Measurements from ENCODE around the gene ARL15.

DNA sequence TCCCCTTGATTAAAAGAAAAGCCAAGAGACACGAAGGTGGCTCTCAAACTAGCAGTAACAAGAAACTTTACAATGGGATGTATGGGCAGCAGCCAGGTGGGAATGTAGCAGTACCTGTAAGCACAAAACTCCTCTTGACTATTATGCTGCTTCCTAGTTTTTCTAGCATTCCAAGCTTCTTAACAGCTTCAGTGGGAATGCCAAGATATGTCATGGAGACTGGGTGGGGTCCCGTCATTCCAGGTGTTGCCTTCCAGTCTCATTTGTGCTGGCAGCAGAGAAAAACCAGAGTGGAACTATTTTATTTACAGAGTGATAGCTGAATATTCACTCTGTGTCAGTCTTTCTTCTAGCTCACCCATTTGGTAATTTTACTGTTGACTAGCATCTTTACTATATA, 236.6 kb downstream of the ARL15 start:
- TF ChIP-seq SPI1 (IDR thresholded peaks at IDR 0.05; ENCODE audit: borderline replicate concordance, low read depth) = no peak
- TF ChIP-seq, protein P1, sequence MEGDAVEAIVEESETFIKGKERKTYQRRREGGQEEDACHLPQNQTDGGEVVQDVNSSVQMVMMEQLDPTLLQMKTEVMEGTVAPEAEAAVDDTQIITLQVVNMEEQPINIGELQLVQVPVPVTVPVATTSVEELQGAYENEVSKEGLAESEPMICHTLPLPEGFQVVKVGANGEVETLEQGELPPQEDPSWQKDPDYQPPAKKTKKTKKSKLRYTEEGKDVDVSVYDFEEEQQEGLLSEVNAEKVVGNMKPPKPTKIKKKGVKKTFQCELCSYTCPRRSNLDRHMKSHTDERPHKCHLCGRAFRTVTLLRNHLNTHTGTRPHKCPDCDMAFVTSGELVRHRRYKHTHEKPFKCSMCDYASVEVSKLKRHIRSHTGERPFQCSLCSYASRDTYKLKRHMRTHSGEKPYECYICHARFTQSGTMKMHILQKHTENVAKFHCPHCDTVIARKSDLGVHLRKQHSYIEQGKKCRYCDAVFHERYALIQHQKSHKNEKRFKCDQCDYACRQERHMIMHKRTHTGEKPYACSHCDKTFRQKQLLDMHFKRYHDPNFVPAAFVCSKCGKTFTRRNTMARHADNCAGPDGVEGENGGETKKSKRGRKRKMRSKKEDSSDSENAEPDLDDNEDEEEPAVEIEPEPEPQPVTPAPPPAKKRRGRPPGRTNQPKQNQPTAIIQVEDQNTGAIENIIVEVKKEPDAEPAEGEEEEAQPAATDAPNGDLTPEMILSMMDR (IDR thresholded peaks at IDR 0.05; ENCODE audit: insufficient read depth, low read length) = no peak
